Measurements from ENCODE around the gene MIF. TPM values are rescaled to one million over a fixed set of nuclear protein-coding genes. Genes with fewer than 3 reads are reported as not detected.
A peak's percentile ranks its signal among the peaks of the same experiment; 100 is the strongest.

Gene MIF
- total RNA-seq, 2 experiments from 2014 or later, result 1,485 to 1,525 TPM

GRCh38 chr22:23888615-23889401 lies 5.4 kb upstream of the MIF start:
- no peak for DNase-seq
- intact Hi-C loops (cut with micrococcal nuclease), result no loop called here
- ChIA-PET POLR2A (no interaction called here), CTCF (interaction anchor here (0.9 to 1.0 kb wide), 2 partner anchors 16 to 21 kb away, joined by 3 to 5 read pairs; no protein-coding TSS in a partner anchor)
- Mint-ChIP-seq H3K27me3 (no peaks in the 10 kb centered on the region), H3K4me3 (no peak overlapping the region), H3K4me1 (ENCODE audit: low read depth) (peaks cover 4% of the 10 kb centered on the region), H3K36me3 (ENCODE audit: low read depth) (no peaks in the 10 kb centered on the region), H3K27ac (no peak overlapping the region), H3K9me3 (no peaks in the 10 kb centered on the region)
- no peak for TF ChIP-seq CTCF (IDR thresholded peaks at IDR 0.05)
- no peak for ATAC-seq

GRCh38 chr22:23889620-23890019 lies 4.6 kb upstream of the MIF start:
- DNase-seq (no peak), ATAC-seq (no peak)
- CTCF ChIA-PET, result interaction anchor here (0.9 kb wide), 2 partner anchors 28 to 40 kb away, joined by 3 read pairs; no protein-coding TSS in a partner anchor
- intact Hi-C loops (cut with micrococcal nuclease), result no loop called here
- POLR2A ChIA-PET, result no interaction called here
- peaks cover 3% of the 10 kb centered on the region for H3K36me3 Mint-ChIP-seq (ENCODE audit: low read depth)
- H3K27me3 Mint-ChIP-seq, result no peaks in the 10 kb centered on the region
- peaks cover 4% of the 10 kb centered on the region for H3K4me1 Mint-ChIP-seq (ENCODE audit: low read depth)
- no peaks in the 10 kb centered on the region for H3K9me3 Mint-ChIP-seq
- no peak overlapping the region for H3K27ac Mint-ChIP-seq
- no peak for TF ChIP-seq CTCF (IDR thresholded peaks at IDR 0.05)
- H3K4me3 Mint-ChIP-seq, result no peak overlapping the region

- POLR2A ChIA-PET, result interaction anchor here (1.1 kb wide), 1 partner anchor 47 kb away, joined by 4 read pairs; no protein-coding TSS in a partner anchor
- H3K9me3 Mint-ChIP-seq, result no peaks in the 10 kb centered on the region
- H3K4me3 Mint-ChIP-seq, result no peak overlapping the region
- DNase-seq (no peak), ATAC-seq (no peak)
- H3K27me3 Mint-ChIP-seq, result no peaks in the 10 kb centered on the region
- peaks cover 13% of the 10 kb centered on the region for H3K4me1 Mint-ChIP-seq (ENCODE audit: low read depth)
- no peak overlapping the region for H3K27ac Mint-ChIP-seq
- intact Hi-C loops (cut with micrococcal nuclease), result no loop called here
- CTCF ChIA-PET, result interaction anchor here (0.7 kb wide), 1 partner anchor 34 kb away, joined by 4 read pairs; the partner anchor contains the start of gene SLC2A11
- TF ChIP-seq CTCF (IDR thresholded peaks at IDR 0.05), result no peak
- peaks cover 23% of the 10 kb centered on the region for H3K36me3 Mint-ChIP-seq (ENCODE audit: low read depth)
Observed at GRCh38 chr22:23891726-23892125, 2.5 kb upstream of the MIF start.

- CTCF ChIA-PET, result interaction anchor here (0.7 kb wide), 1 partner anchor 34 kb away, joined by 4 read pairs; the partner anchor contains the start of gene SLC2A11
- H3K27ac Mint-ChIP-seq, result peak overlapping the region; percentile 3
- no peaks in the 10 kb centered on the region for H3K27me3 Mint-ChIP-seq
- DNase-seq (no peak), ATAC-seq (no peak)
- H3K4me3 Mint-ChIP-seq, result no peak overlapping the region
- H3K4me1 Mint-ChIP-seq (ENCODE audit: low read depth), result peaks cover 16% of the 10 kb centered on the region
- POLR2A ChIA-PET, result interaction anchor here (2.6 kb wide), 1 partner anchor 265 kb away, joined by 10 read pairs; no protein-coding TSS in a partner anchor
- no peak for TF ChIP-seq CTCF (IDR thresholded peaks at IDR 0.05)
- intact Hi-C loops (cut with micrococcal nuclease), result no loop called here
- H3K36me3 Mint-ChIP-seq (ENCODE audit: low read depth), result peaks cover 27% of the 10 kb centered on the region
- H3K9me3 Mint-ChIP-seq, result no peaks in the 10 kb centered on the region
Observed at GRCh38 chr22:23892130-23892529, 2.1 kb upstream of the MIF start.

- ChIA-PET POLR2A (interaction anchor here (1.0 to 9.2 kb wide), 3 partner anchors 20 to 264 kb away, joined by 3 to 125 read pairs (median 10); no protein-coding TSS in a partner anchor), CTCF (interaction anchor here (0.7 kb wide), 1 partner anchor 35 kb away, joined by 4 read pairs; the partner anchor contains the start of gene SLC2A11)
- H3K27me3 Mint-ChIP-seq, result no peaks in the 10 kb centered on the region
- ATAC-seq (no peak), DNase-seq (no peak)
- no peaks in the 10 kb centered on the region for H3K9me3 Mint-ChIP-seq
- H3K27ac Mint-ChIP-seq, result peak overlapping the region; percentile 66
- intact Hi-C loops (cut with micrococcal nuclease), result no loop called here
- peaks cover 32% of the 10 kb centered on the region for H3K36me3 Mint-ChIP-seq (ENCODE audit: low read depth)
- TF ChIP-seq CTCF (IDR thresholded peaks at IDR 0.05), result no peak
- H3K4me1 Mint-ChIP-seq (ENCODE audit: low read depth), result peaks cover 18% of the 10 kb centered on the region
- peak overlapping the region; percentile 94 for H3K4me3 Mint-ChIP-seq
Observed at GRCh38 chr22:23892706-23893105, 1.5 kb upstream of the MIF start.

Measured in activated CD8-positive, alpha-beta T cell treated with anti-CD3 and anti-CD28 coated beads for 36 hours (primary cell).